MG63 (cell line): ENCODE data around the gene ZC3H13. TPM values are rescaled to one million over a fixed set of nuclear protein-coding genes. Genes with fewer than 3 reads are reported as not detected.

ENCODE experiments used
- DNase-seq: peaks from one replicate; pipeline ENCODE4 v3.0.0-alpha.2; 2020
- H3K27me3 ChIP-seq: fragments of 250-450 bp; sonication (Bioruptor Pico); 2 replicates; pipeline ENCODE4 v1.5.1; 2020; ENCODE audit warnings: mild to moderate bottlenecking, moderate library complexity
- H3K36me3 ChIP-seq: fragments of 250-450 bp; sonication (Bioruptor Pico); 2 replicates; pipeline ENCODE4 v1.5.1; 2020; ENCODE audit warnings: mild to moderate bottlenecking, moderate library complexity
- H3K4me3 ChIP-seq: fragments of 250-450 bp; sonication (Bioruptor Pico); 2 replicates; pipeline ENCODE4 v1.5.1; 2020; ENCODE audit warnings: mild to moderate bottlenecking, moderate library complexity
- H3K9me3 ChIP-seq: fragments of 250-450 bp; sonication (Bioruptor Pico); 2 replicates; pipeline ENCODE4 v1.5.1; 2020; ENCODE audit warnings: mild to moderate bottlenecking, moderate library complexity
- total RNA-seq: library from RNA; depleted of rRNA; stranded (reverse); fragments of >200 nt; shearing (Covaris generic); gene quantifications from 2 replicates; pipeline ENCODE4 v1.2.3, GENCODE V29; 2014; ENCODE audit warnings: low replicate concordance

The ZC3H13 gene
- total RNA-seq, 1 experiment from 2014 or later = 11.7 TPM

DNA sequence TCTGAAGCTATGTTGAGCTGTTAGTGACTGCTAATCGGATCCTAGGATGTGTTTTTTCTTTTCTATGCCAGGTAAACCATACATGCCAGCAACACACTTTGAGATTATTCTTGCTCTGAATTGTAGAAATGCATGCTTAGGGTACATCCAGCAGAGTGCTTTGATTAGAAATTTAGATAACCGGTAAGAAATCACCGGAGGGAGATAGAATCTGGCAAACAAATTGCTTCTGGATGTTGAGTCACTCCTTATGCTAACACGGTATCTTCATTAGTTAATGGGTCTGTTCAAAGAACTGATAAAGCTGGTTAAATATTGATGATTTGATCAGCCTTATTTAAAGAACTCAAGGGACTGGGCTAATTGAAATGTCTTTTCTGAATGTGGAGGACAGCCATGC lies 115.9 kb downstream of the ZC3H13 start:
- H3K36me3 ChIP-seq = no peaks in the 10 kb centered on the region
- no peak for DNase-seq
- H3K4me3 ChIP-seq = no peak overlapping the region
- no peaks in the 10 kb centered on the region for H3K27me3 ChIP-seq
- H3K9me3 ChIP-seq = no peaks in the 10 kb centered on the region

- Histone ChIP-seq H3K27me3 (no peaks in the 10 kb centered on the region), H3K9me3 (no peaks in the 10 kb centered on the region), H3K36me3 (no peaks in the 10 kb centered on the region), H3K4me3 (no peak overlapping the region)
- DNase-seq = no peak
Observed at GRCh38 chr13:45934283-45934682, 118.3 kb downstream of the ZC3H13 start.

GRCh38 chr13:45933203-45933908 lies 119.2 kb downstream of the ZC3H13 start:
- no peak for DNase-seq
- Histone ChIP-seq H3K27me3 (no peaks in the 10 kb centered on the region), H3K9me3 (no peaks in the 10 kb centered on the region), H3K4me3 (no peak overlapping the region), H3K36me3 (no peaks in the 10 kb centered on the region)

DNA sequence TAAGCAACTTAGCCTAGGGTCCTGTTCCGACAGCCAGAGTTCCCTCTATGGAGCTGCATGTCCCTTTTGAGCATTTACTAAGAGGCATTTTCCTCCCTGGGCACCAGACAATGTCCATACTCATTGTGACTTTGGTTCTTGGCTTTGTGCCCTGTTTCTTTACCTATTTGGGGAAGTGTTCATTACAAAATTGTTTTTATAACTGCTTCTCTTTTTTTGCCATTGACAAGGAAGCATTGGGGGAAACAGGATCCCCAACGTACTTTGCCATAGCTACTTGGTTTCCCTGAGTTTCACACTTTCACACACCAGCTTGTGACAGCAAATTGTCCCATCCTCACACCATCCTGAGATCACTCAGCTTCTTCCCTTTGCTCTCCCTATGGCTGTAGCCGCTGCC lies 119.9 kb downstream of the ZC3H13 start:
- H3K27me3 ChIP-seq = no peaks in the 10 kb centered on the region
- no peak for DNase-seq
- no peaks in the 10 kb centered on the region for H3K36me3 ChIP-seq
- H3K4me3 ChIP-seq = no peak overlapping the region
- H3K9me3 ChIP-seq = no peaks in the 10 kb centered on the region

- H3K27me3 ChIP-seq = no peaks in the 10 kb centered on the region
- H3K9me3 ChIP-seq = no peaks in the 10 kb centered on the region
- no peak for DNase-seq
- no peak overlapping the region for H3K4me3 ChIP-seq
- H3K36me3 ChIP-seq = no peaks in the 10 kb centered on the region
Observed at GRCh38 chr13:45932172-45932571, 120.4 kb downstream of the ZC3H13 start.

GRCh38 chr13:45931211-45931610 lies 121.3 kb downstream of the ZC3H13 start:
- Histone ChIP-seq H3K36me3 (no peaks in the 10 kb centered on the region), H3K27me3 (no peaks in the 10 kb centered on the region), H3K9me3 (no peaks in the 10 kb centered on the region), H3K4me3 (no peak overlapping the region)
- no peak for DNase-seq

- H3K27me3 ChIP-seq = no peaks in the 10 kb centered on the region
- no peak overlapping the region for H3K4me3 ChIP-seq
- no peaks in the 10 kb centered on the region for H3K9me3 ChIP-seq
- H3K36me3 ChIP-seq = no peaks in the 10 kb centered on the region
- no peak for DNase-seq
Observed at GRCh38 chr13:45930177-45930576, 122.4 kb downstream of the ZC3H13 start.

DNA sequence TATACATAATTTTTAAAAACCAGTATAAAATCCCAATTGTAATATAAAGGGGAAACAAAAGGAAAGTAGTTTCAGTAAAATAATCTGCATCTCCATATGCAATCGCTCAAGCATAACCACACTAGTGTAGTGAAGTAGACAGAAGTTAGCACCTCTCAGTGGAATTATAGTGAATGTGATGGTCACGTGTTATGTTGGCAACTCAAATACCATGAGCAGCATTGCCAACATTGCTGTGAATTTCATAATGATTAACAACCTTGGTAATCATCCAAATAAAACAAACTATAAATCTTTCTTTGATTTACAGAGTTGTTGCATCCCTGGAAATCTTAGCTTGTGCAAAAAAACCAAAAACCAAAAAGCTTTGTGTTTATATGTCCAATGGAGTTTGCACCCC lies 123.7 kb downstream of the ZC3H13 start:
- Histone ChIP-seq H3K9me3 (no peaks in the 10 kb centered on the region), H3K4me3 (no peak overlapping the region), H3K27me3 (no peaks in the 10 kb centered on the region), H3K36me3 (no peaks in the 10 kb centered on the region)
- no peak for DNase-seq

GRCh38 chr13:45928176-45928575 lies 124.4 kb downstream of the ZC3H13 start:
- no peaks in the 10 kb centered on the region for H3K9me3 ChIP-seq
- H3K36me3 ChIP-seq = no peaks in the 10 kb centered on the region
- no peak overlapping the region for H3K4me3 ChIP-seq
- DNase-seq = no peak
- no peaks in the 10 kb centered on the region for H3K27me3 ChIP-seq

DNA sequence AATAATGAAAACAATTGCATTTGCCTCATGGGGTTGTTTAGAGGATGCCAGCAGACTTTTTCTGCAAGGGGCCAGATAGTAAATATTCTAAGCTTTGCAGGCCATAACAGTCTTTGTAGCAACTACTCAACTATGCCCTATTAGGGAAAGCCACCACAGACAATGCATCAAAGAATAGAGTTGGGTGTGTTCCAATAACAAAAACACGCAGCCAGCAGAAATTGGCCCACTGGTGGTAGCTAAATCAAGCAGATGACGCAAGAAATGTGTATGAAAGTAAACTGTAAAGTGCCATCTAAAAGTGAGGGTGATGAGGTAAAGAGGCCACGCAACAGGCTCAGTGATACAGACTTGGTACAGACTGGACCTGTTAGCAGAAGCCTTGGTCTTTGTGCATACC lies 125.8 kb downstream of the ZC3H13 start:
- no peak overlapping the region for H3K4me3 ChIP-seq
- no peaks in the 10 kb centered on the region for H3K36me3 ChIP-seq
- no peaks in the 10 kb centered on the region for H3K27me3 ChIP-seq
- H3K9me3 ChIP-seq = no peaks in the 10 kb centered on the region
- DNase-seq = no peak

- Histone ChIP-seq H3K9me3 (no peaks in the 10 kb centered on the region), H3K36me3 (no peaks in the 10 kb centered on the region), H3K27me3 (no peaks in the 10 kb centered on the region), H3K4me3 (no peak overlapping the region)
- no peak for DNase-seq
Observed at GRCh38 chr13:45925151-45925550, 127.4 kb downstream of the ZC3H13 start.

GRCh38 chr13:45921162-45921736 lies 131.3 kb downstream of the ZC3H13 start:
- DNase-seq = no peak
- no peaks in the 10 kb centered on the region for H3K9me3 ChIP-seq
- H3K27me3 ChIP-seq = no peaks in the 10 kb centered on the region
- H3K4me3 ChIP-seq = no peak overlapping the region
- no peaks in the 10 kb centered on the region for H3K36me3 ChIP-seq

DNA sequence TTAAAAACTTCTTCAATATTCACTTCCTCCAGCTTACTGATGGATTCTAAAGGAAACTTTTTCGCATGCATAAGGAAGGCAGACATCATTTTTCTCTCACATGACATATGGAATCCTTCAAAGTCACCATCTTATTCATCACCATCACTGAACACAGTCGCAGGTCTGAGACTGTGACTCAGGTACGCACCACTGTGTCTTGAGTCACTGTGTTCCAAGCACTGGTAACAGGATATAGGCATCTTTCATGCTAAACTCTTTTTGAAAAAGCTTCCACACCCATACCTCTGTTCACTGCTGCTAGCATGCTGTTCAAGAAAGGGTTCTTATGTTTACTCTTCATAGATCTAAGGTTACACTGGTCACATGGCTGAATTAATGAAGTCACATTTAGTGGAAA lies 133.9 kb downstream of the ZC3H13 start:
- H3K36me3 ChIP-seq = no peaks in the 10 kb centered on the region
- no peak overlapping the region for H3K4me3 ChIP-seq
- H3K27me3 ChIP-seq = no peaks in the 10 kb centered on the region
- DNase-seq = no peak
- no peaks in the 10 kb centered on the region for H3K9me3 ChIP-seq

GRCh38 chr13:45917019-45917418 lies 135.5 kb downstream of the ZC3H13 start:
- no peaks in the 10 kb centered on the region for H3K27me3 ChIP-seq
- H3K36me3 ChIP-seq = no peaks in the 10 kb centered on the region
- no peak for DNase-seq
- H3K4me3 ChIP-seq = no peak overlapping the region
- no peaks in the 10 kb centered on the region for H3K9me3 ChIP-seq

GRCh38 chr13:45915686-45916439 lies 136.7 kb downstream of the ZC3H13 start:
- Histone ChIP-seq H3K27me3 (no peaks in the 10 kb centered on the region), H3K36me3 (no peaks in the 10 kb centered on the region), H3K4me3 (no peak overlapping the region), H3K9me3 (no peaks in the 10 kb centered on the region)
- DNase-seq = no peak

DNA sequence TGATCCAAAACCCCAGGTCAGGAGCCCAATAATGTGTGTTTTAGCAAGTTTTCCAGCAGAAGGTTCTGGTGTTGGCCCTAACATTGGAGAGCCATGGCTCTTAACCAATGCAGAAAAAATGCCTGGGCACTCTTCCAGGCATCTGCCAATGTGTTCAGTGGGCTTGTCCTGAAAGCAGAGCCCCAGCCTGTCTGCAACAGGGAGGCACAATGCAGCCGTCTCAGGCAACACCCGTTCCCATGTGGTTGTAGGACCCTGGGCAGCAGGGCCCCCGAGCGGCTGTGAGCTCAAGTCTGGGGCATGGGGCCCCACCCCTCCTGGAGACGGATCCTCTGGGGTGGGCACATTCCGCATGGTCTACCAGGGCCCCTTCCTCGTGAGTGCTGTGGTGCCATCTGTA lies 142.9 kb downstream of the ZC3H13 start:
- Histone ChIP-seq H3K27me3 (no peaks in the 10 kb centered on the region), H3K9me3 (no peaks in the 10 kb centered on the region), H3K36me3 (no peaks in the 10 kb centered on the region), H3K4me3 (no peak overlapping the region)
- no peak for DNase-seq

GRCh38 chr13:45909089-45909488 lies 143.5 kb downstream of the ZC3H13 start:
- no peak overlapping the region for H3K4me3 ChIP-seq
- no peaks in the 10 kb centered on the region for H3K27me3 ChIP-seq
- no peak for DNase-seq
- H3K36me3 ChIP-seq = no peaks in the 10 kb centered on the region
- H3K9me3 ChIP-seq = no peaks in the 10 kb centered on the region

GRCh38 chr13:45907503-45907902 lies 145.0 kb downstream of the ZC3H13 start:
- DNase-seq = no peak
- H3K36me3 ChIP-seq = no peaks in the 10 kb centered on the region
- no peaks in the 10 kb centered on the region for H3K27me3 ChIP-seq
- H3K9me3 ChIP-seq = no peaks in the 10 kb centered on the region
- no peak overlapping the region for H3K4me3 ChIP-seq
